ENCODE results near the gene NHERF1. TPM values are rescaled to one million over a fixed set of nuclear protein-coding genes. Genes with fewer than 3 reads are reported as not detected.

Gene NHERF1
- total and polyA plus RNA-seq, 2 of the 13 experiments (the other 11 are each of a cell fraction or from before 2014, with no cell fraction given) = 169 to 269 TPM

- TF ChIP-seq PAX8 (CRISPR knock-in tag; IDR thresholded peaks at IDR 0.05; ENCODE audit: borderline replicate concordance) = no peak
- no peak for TF ChIP-seq ZNF782 (CRISPR knock-in tag; IDR thresholded peaks at IDR 0.05; ENCODE audit: borderline replicate concordance)
- no peak for TF ChIP-seq ZNF850 (CRISPR knock-in tag; conservative IDR thresholded peaks at IDR 0.05)
- no peak for TF ChIP-seq SMAD9 (CRISPR knock-in tag; IDR thresholded peaks at IDR 0.05)
- 0 out of 2 replicates have a peak, but pooled peaks have one; percentile 71 for TF ChIP-seq YEATS2 (CRISPR knock-in tag; IDR thresholded peaks at IDR 0.05; ENCODE audit: borderline replicate concordance)
- TF ChIP-seq PCBP1 (IDR thresholded peaks at IDR 0.05; ENCODE audit: borderline replicate concordance, low read depth, low read length) = 0 out of 2 replicates have a peak, but pooled peaks have one; percentile 67
- TF ChIP-seq ZFP62 (CRISPR knock-in tag; IDR thresholded peaks at IDR 0.05) = no peak
- TF ChIP-seq KMT2B (CRISPR knock-in tag; IDR thresholded peaks at IDR 0.05) = no peak
- no peak for TF ChIP-seq THYN1 (CRISPR knock-in tag; IDR thresholded peaks at IDR 0.05; ENCODE audit: borderline replicate concordance, low read depth)
- TF ChIP-seq ZNF569 (CRISPR knock-in tag; IDR thresholded peaks at IDR 0.05; ENCODE audit: borderline replicate concordance) = no peak
- peak; percentile 93 for TF ChIP-seq HDAC2 (CRISPR knock-in tag; IDR thresholded peaks at IDR 0.05)
- TF ChIP-seq, protein P1, sequence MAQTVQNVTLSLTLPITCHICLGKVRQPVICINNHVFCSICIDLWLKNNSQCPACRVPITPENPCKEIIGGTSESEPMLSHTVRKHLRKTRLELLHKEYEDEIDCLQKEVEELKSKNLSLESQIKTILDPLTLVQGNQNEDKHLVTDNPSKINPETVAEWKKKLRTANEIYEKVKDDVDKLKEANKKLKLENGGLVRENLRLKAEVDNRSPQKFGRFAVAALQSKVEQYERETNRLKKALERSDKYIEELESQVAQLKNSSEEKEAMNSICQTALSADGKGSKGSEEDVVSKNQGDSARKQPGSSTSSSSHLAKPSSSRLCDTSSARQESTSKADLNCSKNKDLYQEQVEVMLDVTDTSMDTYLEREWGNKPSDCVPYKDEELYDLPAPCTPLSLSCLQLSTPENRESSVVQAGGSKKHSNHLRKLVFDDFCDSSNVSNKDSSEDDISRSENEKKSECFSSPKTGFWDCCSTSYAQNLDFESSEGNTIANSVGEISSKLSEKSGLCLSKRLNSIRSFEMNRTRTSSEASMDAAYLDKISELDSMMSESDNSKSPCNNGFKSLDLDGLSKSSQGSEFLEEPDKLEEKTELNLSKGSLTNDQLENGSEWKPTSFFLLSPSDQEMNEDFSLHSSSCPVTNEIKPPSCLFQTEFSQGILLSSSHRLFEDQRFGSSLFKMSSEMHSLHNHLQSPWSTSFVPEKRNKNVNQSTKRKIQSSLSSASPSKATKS (CRISPR knock-in tag; IDR thresholded peaks at IDR 0.05) = no peak
- TF ChIP-seq NFIC (IDR thresholded peaks at IDR 0.05; ENCODE audit: low read length) = no peak
- TF ChIP-seq NBN (conservative IDR thresholded peaks at IDR 0.05) = no peak
- TF ChIP-seq, protein P2, sequence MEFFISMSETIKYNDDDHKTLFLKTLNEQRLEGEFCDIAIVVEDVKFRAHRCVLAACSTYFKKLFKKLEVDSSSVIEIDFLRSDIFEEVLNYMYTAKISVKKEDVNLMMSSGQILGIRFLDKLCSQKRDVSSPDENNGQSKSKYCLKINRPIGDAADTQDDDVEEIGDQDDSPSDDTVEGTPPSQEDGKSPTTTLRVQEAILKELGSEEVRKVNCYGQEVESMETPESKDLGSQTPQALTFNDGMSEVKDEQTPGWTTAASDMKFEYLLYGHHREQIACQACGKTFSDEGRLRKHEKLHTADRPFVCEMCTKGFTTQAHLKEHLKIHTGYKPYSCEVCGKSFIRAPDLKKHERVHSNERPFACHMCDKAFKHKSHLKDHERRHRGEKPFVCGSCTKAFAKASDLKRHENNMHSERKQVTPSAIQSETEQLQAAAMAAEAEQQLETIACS (CRISPR knock-in tag; IDR thresholded peaks at IDR 0.05) = no peak
- TF ChIP-seq NR1H2 (CRISPR knock-in tag; IDR thresholded peaks at IDR 0.05; ENCODE audit: borderline replicate concordance, low read depth) = no peak
- 0 out of 2 replicates have a peak, but pooled peaks have one; percentile 11 for TF ChIP-seq ZNF33B (CRISPR knock-in tag; IDR thresholded peaks at IDR 0.05)
- peak; percentile 64; the same call in 1 of the 2 replicates for TF ChIP-seq SIN3A (IDR thresholded peaks at IDR 0.05; ENCODE audit: borderline replicate concordance, low read depth, low read length)
- TF ChIP-seq HNRNPH1 (optimal IDR thresholded peaks at IDR 0.05; ENCODE audit: low read depth, low read length) = no peak
- TF ChIP-seq, protein P3, sequence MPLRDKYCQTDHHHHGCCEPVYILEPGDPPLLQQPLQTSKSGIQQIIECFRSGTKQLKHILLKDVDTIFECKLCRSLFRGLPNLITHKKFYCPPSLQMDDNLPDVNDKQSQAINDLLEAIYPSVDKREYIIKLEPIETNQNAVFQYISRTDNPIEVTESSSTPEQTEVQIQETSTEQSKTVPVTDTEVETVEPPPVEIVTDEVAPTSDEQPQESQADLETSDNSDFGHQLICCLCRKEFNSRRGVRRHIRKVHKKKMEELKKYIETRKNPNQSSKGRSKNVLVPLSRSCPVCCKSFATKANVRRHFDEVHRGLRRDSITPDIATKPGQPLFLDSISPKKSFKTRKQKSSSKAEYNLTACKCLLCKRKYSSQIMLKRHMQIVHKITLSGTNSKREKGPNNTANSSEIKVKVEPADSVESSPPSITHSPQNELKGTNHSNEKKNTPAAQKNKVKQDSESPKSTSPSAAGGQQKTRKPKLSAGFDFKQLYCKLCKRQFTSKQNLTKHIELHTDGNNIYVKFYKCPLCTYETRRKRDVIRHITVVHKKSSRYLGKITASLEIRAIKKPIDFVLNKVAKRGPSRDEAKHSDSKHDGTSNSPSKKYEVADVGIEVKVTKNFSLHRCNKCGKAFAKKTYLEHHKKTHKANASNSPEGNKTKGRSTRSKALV (CRISPR knock-in tag; IDR thresholded peaks at IDR 0.05) = no peak
- no peak for TF ChIP-seq GFI1 (CRISPR knock-in tag; IDR thresholded peaks at IDR 0.05; ENCODE audit: borderline replicate concordance)
- no peak for TF ChIP-seq ZBTB38 (CRISPR knock-in tag; IDR thresholded peaks at IDR 0.05)
- no peak for TF ChIP-seq SRSF4 (IDR thresholded peaks at IDR 0.05; ENCODE audit: low read depth, low read length, poor library complexity, severe bottlenecking)
- no peak for TF ChIP-seq SPEN (CRISPR knock-in tag; IDR thresholded peaks at IDR 0.05; ENCODE audit: low read depth)
- TF ChIP-seq TAF15 (IDR thresholded peaks at IDR 0.05; ENCODE audit: low read depth, low read length, poor library complexity, severe bottlenecking) = no peak
Observed at GRCh38 chr17:74738051-74738996, 10.1 kb upstream of the NHERF1 start (continued).
